HG03439 (cell line): Measurements from ENCODE around the gene DNASE1L1.

Experiments used
- ATAC-seq: cut with Tn5 transposase; IDR thresholded peaks from one replicate; pipeline ENCODE4 v1.9.1; 2021; ENCODE audit warnings: mild to moderate bottlenecking, moderate library complexity; ENCODE audit not compliant: unreplicated experiment

Gene DNASE1L1

GRCh38 chrX:154354013-154354412 lies 55.0 kb downstream of the DNASE1L1 start:
- ATAC-seq, result no peak

- ATAC-seq, result no peak
Observed at GRCh38 chrX:154353172-154353843, 55.7 kb downstream of the DNASE1L1 start.

- no peak for ATAC-seq
Observed at GRCh38 chrX:154352466-154352865, 56.6 kb downstream of the DNASE1L1 start.

GRCh38 chrX:154352012-154352401 lies 57.0 kb downstream of the DNASE1L1 start:
- no peak for ATAC-seq
